Body of pancreas (tissue), 4 donors: ENCODE results near the gene MEIS2.

ENCODE experiments used
- POLR2A ChIP-seq, 3 donors: fragments of 450-650 bp; IDR thresholded peaks; one replicate each; pipeline ENCODE4 v1.6.1; 2016; ENCODE audit warnings: antibody characterized with exemption in 3 of 3, mild to moderate bottlenecking in 2 of 3
- TF ChIP-seq, protein P1 (sequence below), 7 experiments: fragments of 450-650 bp in 4 of 7; fragments of 200-600 bp in 3 of 7; sonication (generic) in 3 of 7; IDR thresholded peaks; one replicate each; pipeline ENCODE4 v1.5.1; 2016 to 2019; ENCODE audit warnings: antibody characterized with exemption in 7 of 7

DNA sequence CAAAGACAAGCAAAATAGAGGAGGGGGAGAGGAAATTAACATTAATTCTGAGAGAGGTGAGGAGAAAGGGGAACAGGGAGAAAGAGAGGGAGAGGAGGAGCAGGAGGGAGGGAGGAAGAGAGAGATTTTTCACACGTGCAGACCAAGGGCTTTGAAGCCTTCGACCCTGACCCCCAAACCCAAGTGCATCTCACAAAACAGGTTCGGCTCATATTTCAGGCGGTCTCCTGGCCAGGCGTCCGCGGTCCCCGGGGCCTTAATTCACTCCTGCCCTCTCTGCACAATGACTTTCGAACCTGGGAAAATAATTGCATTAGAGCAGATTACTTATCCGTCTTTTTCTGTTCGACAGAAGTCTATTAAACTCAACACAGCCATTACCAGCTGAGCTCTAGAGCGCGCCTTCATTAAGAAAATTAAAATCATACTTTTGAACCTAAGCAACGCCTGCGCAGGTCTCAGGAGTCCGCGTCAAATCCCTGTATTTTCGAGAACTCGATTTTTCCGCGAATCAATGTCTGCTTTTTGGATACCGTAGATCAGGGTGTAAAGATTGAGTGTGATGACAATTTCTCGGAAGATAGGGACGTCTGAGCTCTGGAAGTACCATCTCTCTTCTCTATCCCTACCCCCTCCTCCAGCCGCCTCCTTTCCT, 220.7 kb downstream of the MEIS2 start:
- TF ChIP-seq, protein P1, sequence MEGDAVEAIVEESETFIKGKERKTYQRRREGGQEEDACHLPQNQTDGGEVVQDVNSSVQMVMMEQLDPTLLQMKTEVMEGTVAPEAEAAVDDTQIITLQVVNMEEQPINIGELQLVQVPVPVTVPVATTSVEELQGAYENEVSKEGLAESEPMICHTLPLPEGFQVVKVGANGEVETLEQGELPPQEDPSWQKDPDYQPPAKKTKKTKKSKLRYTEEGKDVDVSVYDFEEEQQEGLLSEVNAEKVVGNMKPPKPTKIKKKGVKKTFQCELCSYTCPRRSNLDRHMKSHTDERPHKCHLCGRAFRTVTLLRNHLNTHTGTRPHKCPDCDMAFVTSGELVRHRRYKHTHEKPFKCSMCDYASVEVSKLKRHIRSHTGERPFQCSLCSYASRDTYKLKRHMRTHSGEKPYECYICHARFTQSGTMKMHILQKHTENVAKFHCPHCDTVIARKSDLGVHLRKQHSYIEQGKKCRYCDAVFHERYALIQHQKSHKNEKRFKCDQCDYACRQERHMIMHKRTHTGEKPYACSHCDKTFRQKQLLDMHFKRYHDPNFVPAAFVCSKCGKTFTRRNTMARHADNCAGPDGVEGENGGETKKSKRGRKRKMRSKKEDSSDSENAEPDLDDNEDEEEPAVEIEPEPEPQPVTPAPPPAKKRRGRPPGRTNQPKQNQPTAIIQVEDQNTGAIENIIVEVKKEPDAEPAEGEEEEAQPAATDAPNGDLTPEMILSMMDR (IDR thresholded peaks at IDR 0.05): no peak
- no peak for TF ChIP-seq POLR2A (IDR thresholded peaks at IDR 0.05)
